GM21528 (cell line): Measurements from ENCODE around the gene SP6.

Experiments used
- ATAC-seq: cut with Tn5 transposase; IDR thresholded peaks from one replicate; pipeline ENCODE4 v1.9.1; 2021; ENCODE audit warnings: mild to moderate bottlenecking, moderate library complexity; ENCODE audit not compliant: unreplicated experiment, low FRiP score

SP6 gene

DNA sequence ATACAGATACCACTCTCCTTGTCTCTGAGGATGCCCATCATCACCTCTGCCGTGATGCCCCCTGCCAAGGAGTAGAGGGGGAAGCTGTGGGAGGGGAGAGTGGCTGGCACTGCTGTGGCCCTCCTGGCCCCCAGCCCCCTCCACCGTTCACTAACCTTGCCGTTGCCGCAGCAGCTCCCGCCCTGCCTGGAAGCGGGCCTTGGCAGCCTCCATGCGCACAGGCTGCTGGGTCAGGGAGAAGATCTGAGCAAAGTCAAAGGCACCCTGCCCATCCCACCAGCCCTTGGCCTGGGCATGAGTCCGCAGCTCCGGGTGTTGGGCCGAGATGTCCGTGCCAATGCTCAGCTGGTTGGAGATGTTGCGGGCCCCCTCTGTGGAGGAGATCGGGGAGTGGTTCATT, 12.3 kb downstream of the SP6 start:
- no peak for ATAC-seq

- no peak for ATAC-seq
Observed at GRCh38 chr17:47837401-47838039, 13.4 kb downstream of the SP6 start.

DNA sequence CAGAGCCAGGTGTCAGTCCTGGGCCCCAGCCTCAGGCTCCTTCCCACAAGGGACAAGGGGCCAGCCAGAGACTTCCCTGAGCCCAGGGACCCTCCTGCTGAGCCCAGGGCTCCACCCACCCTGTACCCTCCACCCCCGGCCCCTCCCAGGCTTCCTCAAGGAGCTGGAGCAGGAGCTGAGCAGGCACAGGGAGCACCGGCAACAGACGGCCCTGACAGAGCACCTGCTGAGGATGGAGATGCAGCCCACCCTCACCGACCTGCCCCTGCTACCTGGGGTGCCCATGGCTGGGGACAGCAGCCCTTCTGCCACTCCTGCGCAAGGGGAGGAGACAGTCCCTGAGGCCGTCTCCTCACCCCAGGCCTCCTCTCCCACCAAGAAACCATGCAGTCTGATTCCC, 14.4 kb downstream of the SP6 start:
- ATAC-seq, result no peak

GRCh38 chr17:47834756-47835155, 16.2 kb downstream of the SP6 start:
- no peak for ATAC-seq

GRCh38 chr17:47831934-47832327, 19.0 kb downstream of the SP6 start:
- no peak for ATAC-seq

- ATAC-seq, result peak; percentile 59
Observed at GRCh38 chr17:47831003-47831933, 19.7 kb downstream of the SP6 start, which contains the start of the genes LRRC46 and MRPL10. Gene LRRC46 (plus strand): TSS chr17:47831670. CDS start chr17:47831990, 320 bp downstream. Gene MRPL10 (minus strand): TSS chr17:47831541. CDS start chr17:47831511, 30 bp downstream.

DNA sequence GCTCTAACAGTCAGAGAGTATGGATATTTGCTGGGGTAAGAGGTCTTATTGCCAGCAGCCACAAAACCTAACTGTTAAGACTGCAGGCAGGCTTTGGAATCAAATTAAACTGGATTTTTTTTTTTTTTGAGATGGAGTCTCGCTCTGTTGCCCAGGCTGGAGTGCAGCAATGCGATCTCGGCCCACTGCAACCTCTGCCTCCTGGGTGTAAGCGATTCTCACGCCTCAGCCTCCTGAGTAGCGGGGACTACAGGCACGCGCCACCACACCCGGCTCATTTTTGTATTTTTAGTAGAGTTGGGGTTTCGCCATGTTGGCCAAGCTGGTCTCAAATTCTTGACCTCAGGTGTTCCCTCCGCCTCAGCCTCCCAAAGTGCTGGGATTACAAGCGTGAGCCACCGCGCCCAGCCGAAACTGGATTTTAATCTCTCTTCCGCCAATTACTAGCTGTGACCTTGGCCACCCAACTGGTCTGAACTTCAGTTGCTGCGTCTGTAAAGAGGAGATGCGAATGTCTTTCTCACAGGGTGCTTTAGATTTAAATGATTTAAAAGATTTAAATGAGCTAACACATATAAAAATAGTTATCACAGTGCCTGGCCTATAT, 20.5 kb downstream of the SP6 start:
- no peak for ATAC-seq

DNA sequence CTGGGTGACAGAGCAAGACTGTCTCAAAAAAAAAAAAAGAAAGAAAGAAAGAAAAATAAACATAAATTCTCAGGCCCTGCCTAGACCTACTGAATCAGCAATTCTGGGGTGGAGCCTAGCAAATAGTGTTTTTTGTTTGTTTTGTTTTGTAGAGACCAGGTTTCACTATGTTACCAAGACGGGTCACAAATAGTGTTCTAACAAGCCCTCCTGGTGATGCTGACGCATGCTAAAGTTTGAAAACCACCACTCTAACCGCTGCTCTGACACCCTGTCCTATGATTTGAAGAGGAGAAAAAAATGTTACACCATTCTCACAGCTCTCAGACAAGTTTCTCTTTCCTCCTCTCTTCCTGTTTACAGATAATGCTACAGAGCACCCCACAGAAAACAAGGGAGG, 21.1 kb downstream of the SP6 start:
- no peak for ATAC-seq

DNA sequence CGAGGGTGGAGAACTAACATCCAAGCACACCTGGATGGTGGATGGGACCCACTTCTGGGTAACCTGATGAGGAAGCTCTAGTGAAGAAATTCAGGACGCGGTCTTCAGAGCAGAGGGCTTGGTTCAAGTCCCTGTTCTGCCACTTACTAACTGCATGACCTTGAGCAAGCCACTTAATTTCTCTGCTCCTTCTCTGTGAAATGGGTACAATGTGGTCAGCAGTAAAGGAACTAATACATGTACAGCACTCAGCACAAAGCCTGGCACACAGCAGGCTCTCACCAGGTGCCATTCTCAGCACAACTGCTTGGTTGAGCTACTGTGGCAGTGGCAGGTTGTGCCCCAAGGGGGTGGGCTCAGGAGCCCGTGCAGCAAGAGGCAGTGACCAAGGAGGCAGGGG, 27.4 kb downstream of the SP6 start:
- no peak for ATAC-seq

DNA sequence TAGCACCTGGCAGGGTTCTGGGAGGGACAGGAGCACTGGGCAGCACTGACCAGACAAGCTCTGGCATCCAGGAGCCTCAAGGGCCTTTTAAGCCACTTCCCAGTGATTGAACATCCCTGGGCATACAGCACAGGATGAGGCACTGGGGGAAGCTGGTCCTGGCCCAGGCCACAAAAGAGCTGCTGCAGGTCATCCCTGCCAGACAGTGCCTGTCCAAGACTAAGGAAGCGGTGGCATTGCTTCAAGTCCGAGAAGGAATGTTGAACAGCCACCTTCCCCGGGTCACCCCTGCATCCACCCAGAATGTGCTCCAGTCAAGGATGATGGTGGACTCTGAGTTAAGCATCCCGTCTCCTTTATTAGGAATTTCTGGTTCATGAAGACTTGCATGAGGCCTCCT, 28.2 kb downstream of the SP6 start:
- ATAC-seq, result no peak

DNA sequence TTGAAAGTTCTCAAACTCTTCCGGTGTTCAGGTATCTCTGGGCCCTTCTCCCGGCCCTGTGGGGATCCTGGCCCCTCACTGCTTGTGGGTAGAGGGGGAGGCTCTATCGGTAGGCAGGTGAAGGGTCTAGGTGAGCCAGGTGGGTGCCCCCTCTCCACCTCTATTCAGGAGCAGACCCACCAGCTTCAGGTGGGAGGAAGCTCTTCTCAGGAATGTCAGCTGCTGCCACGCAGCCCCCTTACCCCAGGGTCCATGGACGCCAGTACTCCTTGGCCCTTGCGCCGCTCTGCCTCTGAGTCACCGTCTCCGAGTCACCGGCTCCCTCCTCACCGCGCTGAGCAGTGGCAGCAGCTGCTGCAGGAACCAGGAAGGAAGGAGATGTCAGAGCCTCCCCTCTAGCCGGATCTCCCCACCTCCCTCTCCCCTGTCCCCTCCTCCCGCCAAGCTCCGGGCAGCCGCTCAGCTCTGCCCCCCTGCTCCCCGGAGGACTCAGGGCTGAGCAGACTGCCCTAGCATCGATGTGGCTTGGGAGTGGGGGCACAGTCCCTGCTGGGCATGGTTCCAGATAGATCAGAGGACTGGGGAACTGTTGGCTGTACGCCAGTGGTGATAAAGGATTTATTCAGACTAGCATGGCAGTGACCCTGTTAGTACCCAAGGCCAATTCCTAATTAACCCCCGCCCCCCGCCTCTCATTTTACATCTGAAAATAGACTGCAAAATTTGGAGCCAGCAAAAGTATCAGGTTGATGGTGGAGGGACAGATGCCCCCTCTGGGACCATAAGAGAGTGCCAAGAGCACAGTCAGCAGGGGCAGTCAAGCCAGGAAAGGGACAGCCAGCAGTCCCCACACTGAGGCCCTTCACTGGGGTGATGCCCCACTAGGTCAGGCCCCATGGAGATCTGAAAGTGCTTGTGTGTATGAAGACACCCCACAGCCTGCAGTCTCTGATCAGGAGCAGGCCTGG, 29.3 kb downstream of the SP6 start, which contains the start of gene OSBPL7:
Gene OSBPL7 (minus strand): TSS at position 371 of the 968 bp plus-strand sequence. CDS start 1,516 bp downstream, outside the sequence.
- ATAC-seq, result no peak

GRCh38 chr17:47821031-47821423, 29.9 kb downstream of the SP6 start:
- no peak for ATAC-seq

GRCh38 chr17:47820033-47820789, 30.8 kb downstream of the SP6 start:
- no peak for ATAC-seq

DNA sequence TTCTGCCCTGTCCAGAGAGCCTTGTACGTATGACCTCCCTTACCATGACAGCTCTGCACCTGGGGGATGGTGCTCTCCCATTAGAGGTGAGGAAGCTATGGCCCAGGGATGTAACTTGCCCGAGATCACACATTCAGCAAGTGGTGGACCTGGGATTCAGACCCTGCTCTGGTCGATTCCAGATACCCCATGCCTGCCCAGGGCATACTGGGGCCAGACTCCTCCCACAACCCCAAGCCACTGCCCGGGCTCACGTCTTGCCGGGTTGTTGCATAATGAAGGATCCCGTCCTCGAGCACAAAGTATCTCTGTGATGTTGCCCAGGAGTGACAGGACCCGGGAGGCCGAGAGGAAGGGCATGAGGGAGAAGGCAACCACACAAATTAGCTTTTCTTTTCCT, 31.5 kb downstream of the SP6 start:
- ATAC-seq, result no peak

DNA sequence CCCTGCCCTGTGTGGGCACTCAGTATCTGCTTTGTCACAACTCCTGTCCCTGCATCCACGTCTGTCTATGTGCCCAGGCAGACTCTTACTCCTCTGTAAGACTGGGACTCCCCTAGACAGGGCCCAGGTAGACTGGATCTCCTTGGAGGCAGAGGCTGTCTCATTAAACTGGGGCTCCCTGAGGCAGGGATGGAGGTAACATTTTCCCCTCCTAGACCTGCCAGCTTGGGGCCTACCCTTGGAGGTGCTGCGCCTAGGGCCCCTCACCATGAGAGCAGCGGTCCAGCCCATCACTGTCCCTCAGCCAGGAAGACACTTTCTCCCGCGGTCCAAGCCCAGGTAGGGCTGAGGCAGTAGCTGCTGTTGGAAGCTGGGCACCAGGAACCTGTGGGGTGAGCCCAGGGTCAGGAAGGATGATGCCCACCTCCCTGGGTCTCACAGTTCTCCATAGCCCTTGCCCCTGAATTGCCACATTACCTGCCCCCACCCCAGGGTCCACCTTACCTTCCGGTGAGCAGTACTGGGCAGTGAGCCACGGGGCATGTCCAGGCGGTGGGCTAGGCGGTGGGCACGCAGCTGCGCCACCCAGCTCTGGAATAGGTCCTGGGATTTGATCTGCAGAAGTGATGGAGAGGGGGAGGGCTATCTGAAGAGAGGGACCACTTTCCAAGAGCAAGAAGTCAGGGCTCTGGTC, 32.8 kb downstream of the SP6 start:
- ATAC-seq, result no peak

- ATAC-seq, result no peak
Observed at GRCh38 chr17:47816947-47817346, 34.0 kb downstream of the SP6 start.

DNA sequence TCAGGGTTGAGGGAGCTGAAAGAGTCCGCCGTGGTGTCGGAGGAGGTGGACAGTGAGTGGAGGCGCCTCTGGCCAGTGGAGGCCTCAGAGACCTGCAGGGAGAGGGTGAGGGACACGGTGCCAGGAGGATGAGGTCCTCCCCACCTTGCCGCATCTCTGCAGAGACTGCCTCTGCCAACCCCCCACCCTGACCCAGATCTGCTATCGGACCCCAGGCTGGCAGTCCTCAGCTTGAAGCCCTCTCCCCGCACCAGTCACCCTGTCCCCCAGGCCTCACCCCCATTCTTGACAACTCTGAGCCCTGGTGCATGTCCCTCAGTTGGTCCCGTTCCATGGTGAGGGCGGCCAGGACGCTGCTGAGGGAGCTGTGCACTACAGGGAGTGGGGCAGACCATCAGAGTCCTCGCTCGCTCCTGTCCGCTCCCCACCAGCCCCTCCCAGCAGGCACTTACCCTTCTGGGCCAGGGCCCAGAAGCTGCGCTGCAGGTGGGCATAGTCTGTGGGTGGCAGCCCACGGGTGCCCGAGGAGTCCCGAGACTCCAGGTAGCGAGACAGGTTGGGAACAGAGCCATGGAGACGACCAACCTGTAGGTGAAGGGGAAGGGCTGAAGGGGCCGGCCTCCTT, 34.7 kb downstream of the SP6 start:
- ATAC-seq, result no peak
